Skin epidermis (tissue), 12 donors: ENCODE measurements around the gene OR4N2.
"Not testable (repeated sequence)": the region's sequence is repeated elsewhere in the genome, so short reads cannot be mapped to it uniquely, and the experiment has no call there.

Experiments
- H3K27ac ChIP-seq, 21 experiments: fragments of 200-600 bp; sonication (generic) in 11 of 21; one replicate each; pipeline ENCODE4 v1.5.0; 2020; ENCODE audit warnings: mild to moderate bottlenecking in 3 of 21, inconsistent platforms in 2 of 21, moderate library complexity in 2 of 21
- H3K4me3 ChIP-seq, 7 experiments: fragments of 200-600 bp; sonication (generic) in 2 of 7; one replicate each; pipeline ENCODE4 v1.5.0; 2020; ENCODE audit warnings: inconsistent platforms in 2 of 7, mild to moderate bottlenecking in 2 of 7, moderate library complexity in 1 of 7

OR4N2 gene

DNA sequence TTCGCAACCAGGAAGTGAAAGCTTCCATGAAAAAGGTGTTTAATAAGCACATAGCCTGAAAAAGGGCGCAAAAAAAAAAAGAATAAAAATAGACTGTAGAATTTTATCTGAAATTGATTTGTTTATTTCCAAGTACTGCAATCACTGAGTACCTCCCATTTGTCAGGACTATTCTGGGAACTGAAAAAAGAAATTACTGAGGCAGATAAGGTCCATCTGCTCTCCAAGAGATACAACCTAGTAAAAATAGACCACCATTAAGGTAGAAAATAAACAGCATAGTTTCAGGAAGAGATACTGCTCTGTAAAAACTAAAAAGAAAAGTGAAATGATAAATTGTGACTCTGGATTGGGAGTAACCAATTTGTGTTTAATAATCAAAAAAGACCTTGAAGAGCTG is 24.7 kb downstream of the OR4N2 start:
- H3K4me3 ChIP-seq = no peak overlapping the region
- H3K27ac ChIP-seq = no peak overlapping the region

- H3K27ac ChIP-seq, H3K4me3 ChIP-seq: not testable (repeated sequence)
Measured at GRCh38 chr14:19834203-19834848, 30.8 kb downstream of the OR4N2 start.

- H3K4me3 ChIP-seq = no peak overlapping the region
- H3K27ac ChIP-seq = no peak overlapping the region
Measured at GRCh38 chr14:19838433-19838832, 34.9 kb downstream of the OR4N2 start.

- Histone ChIP-seq H3K4me3 (no peak overlapping the region), H3K27ac (no peak overlapping the region)
Measured at GRCh38 chr14:19851365-19851764, 47.8 kb downstream of the OR4N2 start.

DNA sequence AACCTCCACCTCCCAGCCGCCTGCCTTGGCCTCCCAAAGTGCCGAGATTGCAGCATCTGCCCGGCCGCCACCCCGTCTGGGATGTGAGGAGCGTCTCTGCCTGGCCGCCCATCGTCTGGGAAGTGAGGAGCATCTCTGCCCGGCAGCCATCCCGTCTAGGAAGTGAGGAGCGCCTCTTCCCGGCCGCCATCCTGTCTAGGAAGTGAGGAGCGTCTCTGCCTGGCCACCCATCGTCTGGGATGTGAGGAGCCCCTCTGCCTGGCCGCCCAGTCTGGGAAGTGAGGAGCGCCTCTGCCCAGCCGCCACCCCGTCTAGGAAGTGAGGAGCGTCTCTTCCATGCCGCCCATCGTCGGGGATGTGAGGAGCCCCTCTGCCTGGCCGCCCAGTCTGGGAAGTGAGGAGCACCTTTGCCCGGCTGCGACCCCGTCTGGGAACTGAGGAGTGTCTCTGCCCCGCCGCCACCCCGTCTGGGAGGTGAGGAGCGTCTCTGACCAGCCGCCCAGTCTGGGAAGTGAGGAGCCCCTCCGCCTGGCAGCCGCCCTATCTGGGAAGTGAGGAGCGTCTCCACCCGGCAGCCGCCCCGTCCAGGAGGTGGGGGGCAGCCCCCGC is 62.6 kb downstream of the OR4N2 start:
- not testable (repeated sequence) for H3K27ac ChIP-seq, H3K4me3 ChIP-seq

GRCh38 chr14:19873178-19873577 is 69.6 kb downstream of the OR4N2 start:
- no peak overlapping the region for H3K27ac ChIP-seq
- no peak overlapping the region for H3K4me3 ChIP-seq

DNA sequence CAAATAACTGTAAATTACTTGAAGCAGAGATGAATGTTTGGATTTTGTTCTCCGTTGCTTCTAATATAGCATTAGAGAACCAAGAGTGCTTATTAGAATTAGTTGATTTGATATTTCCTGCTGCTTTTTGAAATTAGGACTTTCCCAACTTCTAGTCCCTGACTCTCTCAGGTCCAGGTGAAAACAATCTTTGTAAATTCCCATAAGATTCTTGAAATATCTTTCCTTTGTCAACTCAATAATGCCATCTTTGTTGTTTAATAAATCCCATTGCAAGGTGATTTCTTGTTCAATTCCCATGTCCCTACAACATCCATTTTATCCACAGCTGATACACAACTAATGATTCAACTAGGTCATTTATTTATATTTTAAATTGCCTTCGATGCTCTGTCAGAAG is 71.3 kb downstream of the OR4N2 start, which contains the start of gene OR4K2:
TSS of gene OR4K2 (plus strand) at position 301 of the 400 bp plus-strand sequence. CDS start 1,126 bp downstream, outside the sequence.
- no peak within 1 kb of the TSS for H3K27ac ChIP-seq
- H3K4me3 ChIP-seq = no peak within 1 kb of the TSS

GRCh38 chr14:19878029-19878642 is 74.6 kb downstream of the OR4N2 start:
- H3K4me3 ChIP-seq = no peak overlapping the region
- H3K27ac ChIP-seq = no peak overlapping the region
